SK-N-SH (cell line): ENCODE measurements around the gene TPSB2. TPM values are rescaled to one million over a fixed set of nuclear protein-coding genes. Genes with fewer than 3 reads are reported as not detected.
"Not testable (repeated sequence)": the region's sequence is repeated elsewhere in the genome, so short reads cannot be mapped to it uniquely, and the experiment has no call there.

Experiments
- CTCF ChIA-PET: fragments of 300-600, 350-600 bp; formaldehyde crosslinking; extraction: SDS; loops from one replicate; lab custom pipeline; 2021; lab: Yijun Ruan, JAX
- POLR2A ChIA-PET: fragments of 350-600 bp; sonication (Branson Sonifier 250); formaldehyde crosslinking; extraction: SDS; loops from one replicate; lab custom pipeline; 2020; ENCODE audit warnings: antibody characterized with exemption, inconsistent platforms; lab: Yijun Ruan, JAX
- DNase-seq: peaks from one replicate; pipeline ENCODE4 v3.0.0; 2012
- H2AFZ ChIP-seq: fragments of 200-600 bp; sonication (generic); 2 replicates; pipeline ENCODE4 v1.8.1; 2016; ENCODE audit warnings: antibody characterized with exemption, mild to moderate bottlenecking, low read depth
- H3F3A ChIP-seq: fragments of 200-600 bp; sonication (generic); replicated peaks from 2 replicates; pipeline ENCODE3; 2016; ENCODE audit warnings: antibody characterized with exemption, mild to moderate bottlenecking; ENCODE audit not compliant: insufficient read depth
- H3K27ac ChIP-seq, 2 experiments: fragments of 200-500 bp in 1 of 2; fragments of 200-600 bp in 1 of 2; sonication (Bioruptor generic) in 1 of 2; sonication (generic), shearing (Covaris generic) in 1 of 2; 2 replicates each; pipeline versions ENCODE4 v1.5.1 to v1.6.1; 2014 to 2016; ENCODE audit warnings: low read depth in 2 of 2, inconsistent platforms in 1 of 2, low read length in 1 of 2, mild to moderate bottlenecking in 1 of 2, mixed read lengths in 1 of 2
- H3K27me3 ChIP-seq: fragments of 200-600 bp; sonication (generic), shearing (Covaris generic); 2 replicates; pipeline ENCODE4 v1.6.1; 2016; ENCODE audit warnings: mixed run types; ENCODE audit not compliant: insufficient read depth
- H3K36me3 ChIP-seq, 2 experiments: fragments of 200-500 bp in 1 of 2; fragments of 200-600 bp in 1 of 2; sonication (Bioruptor generic) in 1 of 2; sonication (generic) in 1 of 2; replicated peaks in 1 of 2; 2 replicates each; pipeline versions ENCODE3 to v1.5.1; 2014 to 2016; ENCODE audit warnings: low read length in 1 of 2, mild to moderate bottlenecking in 1 of 2; ENCODE audit not compliant: insufficient read depth in 2 of 2, control insufficient read depth in 1 of 2
- H3K4me1 ChIP-seq, 2 experiments: fragments of 200-500 bp in 1 of 2; fragments of 200-600 bp in 1 of 2; sonication (Bioruptor generic) in 1 of 2; sonication (generic), shearing (Covaris generic) in 1 of 2; 2 replicates each; pipeline versions ENCODE4 v1.5.1 to v1.6.1; 2014 to 2016; ENCODE audit warnings: low read depth in 1 of 2, low read length in 1 of 2, mixed run types in 1 of 2; ENCODE audit not compliant: insufficient read depth in 2 of 2, control insufficient read depth in 1 of 2
- H3K4me2 ChIP-seq: fragments of 200-600 bp; sonication (generic), shearing (Covaris generic); 2 replicates; pipeline ENCODE4 v1.6.1; 2017; ENCODE audit warnings: mixed run types
- H3K4me3 ChIP-seq, 2 experiments: fragments of 200-500 bp in 1 of 2; fragments of 200-600 bp in 1 of 2; sonication (Bioruptor generic) in 1 of 2; sonication (generic), shearing (Covaris generic) in 1 of 2; 2 replicates each; pipeline versions ENCODE4 v1.5.1 to v1.8.1; 2014 to 2016; ENCODE audit warnings: low read depth in 2 of 2, inconsistent platforms in 1 of 2, low read length in 1 of 2, mild to moderate bottlenecking in 1 of 2, mixed read lengths in 1 of 2, moderate library complexity in 1 of 2
- H3K79me2 ChIP-seq: fragments of 200-600 bp; sonication (generic); 2 replicates; pipeline ENCODE4 v1.8.1; 2017; ENCODE audit warnings: mild to moderate bottlenecking; ENCODE audit not compliant: insufficient read depth
- H3K9ac ChIP-seq: fragments of 200-600 bp; sonication (generic); 2 replicates; pipeline ENCODE4 v1.6.1; 2017; ENCODE audit warnings: mixed run types
- H3K9me2 ChIP-seq: fragments of 200-600 bp; sonication (generic); 2 replicates; pipeline ENCODE4 v1.6.1; 2017; ENCODE audit warnings: mixed run types
- H3K9me3 ChIP-seq: fragments of 200-600 bp; sonication (generic); 2 replicates; pipeline ENCODE4 v1.6.1; 2017; ENCODE audit warnings: mixed run types, mild to moderate bottlenecking, moderate library complexity
- H4K20me1 ChIP-seq: fragments of 200-600 bp; sonication (generic); 2 replicates; pipeline ENCODE4 v1.6.1; 2017; ENCODE audit warnings: mild to moderate bottlenecking, mixed run types; ENCODE audit not compliant: insufficient read depth
- MAX ChIP-seq: IDR thresholded peaks from 2 replicates; pipeline ENCODE4 v1.4.0; 2012; ENCODE audit warnings: low read depth
- POLR2AphosphoS5 ChIP-seq: IDR thresholded peaks from 2 replicates; pipeline ENCODE4 v1.6.1; 2012; ENCODE audit warnings: low read depth, low read length
- WGBS: methylation state at CpG from one replicate; pipeline ENCODE4 v1.1.6; 2017; ENCODE audit warnings: low lambda C conversion rate; 5-methylcytosine and 5-hydroxymethylcytosine counted together
- polyA plus RNA-seq, 3 experiments: library from polyadenylated mRNA; depleted of rRNA; stranded (reverse); fragments of >200 nt; gene quantifications; 2 replicates each; pipeline ENCODE4 v1.2.3, GENCODE V29; 2012

Gene TPSB2
- polyA plus RNA-seq, 1 of the 3 experiments (the other 2 are of a cell fraction) = not detected

GRCh38 chr16:1237990-1238389 lies 8.0 kb upstream of the TPSB2 start (continued):
- TF ChIP-seq MAX (no peak), POLR2AphosphoS5 (no peak)

GRCh38 chr16:1236659-1237058 lies 6.7 kb upstream of the TPSB2 start:
- H4K20me1 ChIP-seq, CTCF ChIA-PET, POLR2A ChIA-PET, H2AFZ ChIP-seq, H3K27me3 ChIP-seq, DNase-seq, H3K36me3 ChIP-seq, H3K27ac ChIP-seq, H3K9ac ChIP-seq, H3K79me2 ChIP-seq, H3K4me2 ChIP-seq, H3K4me3 ChIP-seq, H3K9me3 ChIP-seq, H3K9me2 ChIP-seq, H3K4me1 ChIP-seq, H3F3A ChIP-seq: not testable (repeated sequence)
- no CpG with 5 or more reads among the region's 29 CpGs for WGBS

GRCh38 chr16:1232049-1232748 lies 2.2 kb upstream of the TPSB2 start:
- H3K9me2 ChIP-seq, H3F3A ChIP-seq, CTCF ChIA-PET, H3K27ac ChIP-seq, DNase-seq, H3K4me2 ChIP-seq, H3K4me1 ChIP-seq, POLR2A ChIA-PET, H3K79me2 ChIP-seq, H3K36me3 ChIP-seq, H3K27me3 ChIP-seq, H3K9ac ChIP-seq, H3K9me3 ChIP-seq, H4K20me1 ChIP-seq, H3K4me3 ChIP-seq, H2AFZ ChIP-seq: not testable (repeated sequence)
- WGBS = no CpG with 5 or more reads among the region's 47 CpGs

GRCh38 chr16:1231301-1231700 lies 1.3 kb upstream of the TPSB2 start:
- H4K20me1 ChIP-seq, H3K4me2 ChIP-seq, H3K27me3 ChIP-seq, H3K36me3 ChIP-seq, H3K9me3 ChIP-seq, H3F3A ChIP-seq, CTCF ChIA-PET, H3K9ac ChIP-seq, H3K4me1 ChIP-seq, H3K79me2 ChIP-seq, DNase-seq, H3K9me2 ChIP-seq, H3K4me3 ChIP-seq, H3K27ac ChIP-seq, POLR2A ChIA-PET, H2AFZ ChIP-seq: not testable (repeated sequence)
- WGBS = 47% methylated on average over 7 of the region's 7 CpGs

- H3K27ac ChIP-seq, H3K27me3 ChIP-seq, H3K4me1 ChIP-seq, H3K4me2 ChIP-seq, H3F3A ChIP-seq, H4K20me1 ChIP-seq, H3K9ac ChIP-seq, POLR2A ChIA-PET, H3K9me3 ChIP-seq, H3K79me2 ChIP-seq, H3K4me3 ChIP-seq, DNase-seq, H3K36me3 ChIP-seq, H3K9me2 ChIP-seq, CTCF ChIA-PET, H2AFZ ChIP-seq: not testable (repeated sequence)
- 21% methylated on average over 14 of the region's 17 CpGs for WGBS
Measured at GRCh38 chr16:1230471-1231212, 658 bp upstream of the TPSB2 start.

- DNase-seq, H3K4me3 ChIP-seq: not testable (repeated sequence)
- WGBS = no CpG with 5 or more reads among the region's 13 CpGs
Measured at GRCh38 chr16:1229476-1229875, 508 bp downstream of the TPSB2 start.

More at GRCh38 chr16:1229476-1229875, 508 bp downstream of the TPSB2 start:
- H4K20me1 ChIP-seq, H3K4me2 ChIP-seq, H3K27ac ChIP-seq, H3F3A ChIP-seq, H3K4me1 ChIP-seq, H3K27me3 ChIP-seq, H3K36me3 ChIP-seq, H3K9me2 ChIP-seq, H3K79me2 ChIP-seq, H3K9ac ChIP-seq, H3K9me3 ChIP-seq, CTCF ChIA-PET, POLR2A ChIA-PET, H2AFZ ChIP-seq: not testable (repeated sequence)
